WI38 (cell line): ENCODE results near the gene SMAD4.
A peak's percentile ranks its signal among the peaks of the same experiment; 100 is the strongest.

Experiments
- H3K4me3 ChIP-seq: 2 replicates; pipeline ENCODE4 v1.5.1; 2011; ENCODE audit warnings: low read depth, mild to moderate bottlenecking, control low read depth, low read length
- CTCF ChIP-seq: IDR thresholded peaks from 2 replicates; pipeline ENCODE4 v1.5.1; 2012; ENCODE audit warnings: low read depth, mild to moderate bottlenecking, control low read depth, low read length

Gene SMAD4

GRCh38 chr18:51021226-51021965 is 8.6 kb upstream of the SMAD4 start:
- TF ChIP-seq CTCF = no peak

GRCh38 chr18:51025512-51025911 is 4.5 kb upstream of the SMAD4 start:
- no peak for TF ChIP-seq CTCF
- no peak overlapping the region for H3K4me3 ChIP-seq

More at GRCh38 chr18:51021226-51021965, 8.6 kb upstream of the SMAD4 start:
- H3K4me3 ChIP-seq = no peak overlapping the region

- H3K4me3 ChIP-seq = no peak overlapping the region
- no peak for TF ChIP-seq CTCF
Observed at GRCh38 chr18:51028201-51028805, 1.7 kb upstream of the SMAD4 start.

- H3K4me3 ChIP-seq = peak overlapping the region; percentile 89
- TF ChIP-seq CTCF = no peak
Observed at GRCh38 chr18:51029378-51029693, 677 bp upstream of the SMAD4 start.

GRCh38 chr18:51030537-51031258 is 685 bp downstream of the SMAD4 start:
- H3K4me3 ChIP-seq = peak overlapping the region; percentile 89
- no peak for TF ChIP-seq CTCF

- peak overlapping the region; percentile 89 for H3K4me3 ChIP-seq
- no peak for TF ChIP-seq CTCF
Observed at GRCh38 chr18:51032193-51032592, 2.2 kb downstream of the SMAD4 start.

GRCh38 chr18:51037230-51037629 is 7.2 kb downstream of the SMAD4 start:
- TF ChIP-seq CTCF = no peak
- no peak overlapping the region for H3K4me3 ChIP-seq
